Measurements from ENCODE around the gene YPEL3.

DNA sequence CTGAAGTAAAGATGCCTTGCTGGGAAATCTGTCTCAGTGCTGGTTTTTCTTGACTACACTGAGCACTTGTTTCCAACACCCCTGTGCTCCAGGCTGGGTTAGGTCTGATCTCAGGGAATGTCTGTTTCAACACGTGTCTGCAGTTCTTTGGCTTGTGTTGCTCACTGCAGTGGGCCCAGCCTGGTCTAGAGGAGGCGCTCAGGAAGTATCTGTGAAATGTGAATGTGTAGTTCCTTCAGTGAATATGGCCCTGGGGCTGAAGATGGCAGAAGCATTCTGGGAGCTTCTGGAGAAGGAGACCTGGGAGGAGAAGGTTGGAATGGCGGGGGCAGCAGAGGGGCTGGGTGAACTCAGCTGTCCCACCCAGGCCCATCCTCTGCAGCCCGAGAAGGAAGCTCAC, 8.1 kb upstream of the YPEL3 start:
- TF ChIP-seq, protein P1, sequence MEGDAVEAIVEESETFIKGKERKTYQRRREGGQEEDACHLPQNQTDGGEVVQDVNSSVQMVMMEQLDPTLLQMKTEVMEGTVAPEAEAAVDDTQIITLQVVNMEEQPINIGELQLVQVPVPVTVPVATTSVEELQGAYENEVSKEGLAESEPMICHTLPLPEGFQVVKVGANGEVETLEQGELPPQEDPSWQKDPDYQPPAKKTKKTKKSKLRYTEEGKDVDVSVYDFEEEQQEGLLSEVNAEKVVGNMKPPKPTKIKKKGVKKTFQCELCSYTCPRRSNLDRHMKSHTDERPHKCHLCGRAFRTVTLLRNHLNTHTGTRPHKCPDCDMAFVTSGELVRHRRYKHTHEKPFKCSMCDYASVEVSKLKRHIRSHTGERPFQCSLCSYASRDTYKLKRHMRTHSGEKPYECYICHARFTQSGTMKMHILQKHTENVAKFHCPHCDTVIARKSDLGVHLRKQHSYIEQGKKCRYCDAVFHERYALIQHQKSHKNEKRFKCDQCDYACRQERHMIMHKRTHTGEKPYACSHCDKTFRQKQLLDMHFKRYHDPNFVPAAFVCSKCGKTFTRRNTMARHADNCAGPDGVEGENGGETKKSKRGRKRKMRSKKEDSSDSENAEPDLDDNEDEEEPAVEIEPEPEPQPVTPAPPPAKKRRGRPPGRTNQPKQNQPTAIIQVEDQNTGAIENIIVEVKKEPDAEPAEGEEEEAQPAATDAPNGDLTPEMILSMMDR (IDR thresholded peaks at IDR 0.05): no peak
- no peak for TF ChIP-seq EP300 (IDR thresholded peaks at IDR 0.05)

Measured in sigmoid colon (tissue), 4 donors.